Fibroblast of peridontal ligament (primary cell): ENCODE measurements around the gene KCNA4.
"Not testable (repeated sequence)": the region's sequence is repeated elsewhere in the genome, so short reads cannot be mapped to it uniquely, and the experiment has no call there.

Experiments
- DNase-seq: peaks from one replicate; pipeline ENCODE4 v3.0.0-alpha.2; 2010; ENCODE audit errors: extremely low read depth

Gene KCNA4

GRCh38 chr11:30016588-30017363 lies at the start of gene KCNA4:
Gene KCNA4, minus strand, starts transcription at chr11:30017030. Its CDS starts 4,352 bp downstream, at chr11:30012678.
- DNase-seq = no peak

- no peak for DNase-seq
These were observed 45.3 kb upstream of the KCNA4 start for GRCh38 chr11:30062103-30062502.

GRCh38 chr11:30059172-30059815 lies 42.5 kb upstream of the KCNA4 start:
- no peak for DNase-seq

GRCh38 chr11:30049214-30049613 lies 32.4 kb upstream of the KCNA4 start:
- no peak for DNase-seq

GRCh38 chr11:30046578-30046945 lies 29.7 kb upstream of the KCNA4 start:
- no peak for DNase-seq

GRCh38 chr11:30045921-30046577 lies 29.2 kb upstream of the KCNA4 start:
- no peak for DNase-seq

GRCh38 chr11:30045144-30045543 lies 28.3 kb upstream of the KCNA4 start:
- DNase-seq = no peak

- no peak for DNase-seq
These were observed 24.3 kb upstream of the KCNA4 start for GRCh38 chr11:30041171-30041570.

GRCh38 chr11:30034746-30035145 lies 17.9 kb upstream of the KCNA4 start:
- DNase-seq = not testable (repeated sequence)

GRCh38 chr11:30034166-30034565 lies 17.3 kb upstream of the KCNA4 start:
- DNase-seq = not testable (repeated sequence)

GRCh38 chr11:30025396-30026139 lies 8.7 kb upstream of the KCNA4 start:
- DNase-seq = no peak

GRCh38 chr11:30023074-30023473 lies 6.2 kb upstream of the KCNA4 start:
- DNase-seq = no peak

- no peak for DNase-seq
These were observed 2.7 kb upstream of the KCNA4 start for GRCh38 chr11:30019481-30019880.

- DNase-seq = no peak
These were observed 1.7 kb upstream of the KCNA4 start for GRCh38 chr11:30018495-30018894.

GRCh38 chr11:30017445-30017895 lies 640 bp upstream of the KCNA4 start:
- no peak for DNase-seq

GRCh38 chr11:30015725-30016412 lies 961 bp downstream of the KCNA4 start:
- DNase-seq = no peak

- DNase-seq = no peak
These were observed 4.5 kb downstream of the KCNA4 start for GRCh38 chr11:30012346-30012745.

- DNase-seq = no peak
These were observed 7.8 kb downstream of the KCNA4 start for GRCh38 chr11:30009060-30009459.

- DNase-seq = no peak
These were observed 10.0 kb downstream of the KCNA4 start for GRCh38 chr11:30006876-30007275.

GRCh38 chr11:30002157-30002785 lies 14.6 kb downstream of the KCNA4 start:
- no peak for DNase-seq
